Measurements from ENCODE around the gene MAP3K6. TPM values are rescaled to one million over a fixed set of nuclear protein-coding genes. Genes with fewer than 3 reads are reported as not detected.

The MAP3K6 gene
- total and polyA plus RNA-seq, 4 donors: 11.5 to 164 (median 87.6) TPM

DNA sequence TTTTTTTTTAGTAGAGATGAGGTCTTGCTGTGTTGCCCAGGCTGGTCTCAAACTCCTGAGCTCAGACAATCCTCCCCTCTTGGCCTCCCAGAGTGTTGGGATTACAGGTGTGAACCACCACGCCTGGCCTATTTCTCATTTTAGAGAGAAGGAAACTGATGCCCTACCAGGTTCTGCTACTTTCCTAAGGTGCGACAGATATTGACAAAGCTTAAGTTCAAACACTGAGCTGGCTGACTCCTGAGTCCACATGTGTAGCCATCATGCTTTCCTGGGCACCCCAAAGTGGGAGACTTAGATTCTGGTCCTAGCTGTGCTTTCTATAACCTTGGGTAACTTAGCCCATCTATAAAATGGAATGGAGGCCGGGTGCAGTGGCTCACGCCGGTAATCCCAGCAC, 49.9 kb downstream of the MAP3K6 start:
- WGBS, 2 donors: 87 to 89% methylated on average over 5 of the region's 5 CpGs
- no peak for ATAC-seq (ENCODE audit: low FRiP score)
- intact Hi-C loops (cut with DNase I): no loop called here

DNA sequence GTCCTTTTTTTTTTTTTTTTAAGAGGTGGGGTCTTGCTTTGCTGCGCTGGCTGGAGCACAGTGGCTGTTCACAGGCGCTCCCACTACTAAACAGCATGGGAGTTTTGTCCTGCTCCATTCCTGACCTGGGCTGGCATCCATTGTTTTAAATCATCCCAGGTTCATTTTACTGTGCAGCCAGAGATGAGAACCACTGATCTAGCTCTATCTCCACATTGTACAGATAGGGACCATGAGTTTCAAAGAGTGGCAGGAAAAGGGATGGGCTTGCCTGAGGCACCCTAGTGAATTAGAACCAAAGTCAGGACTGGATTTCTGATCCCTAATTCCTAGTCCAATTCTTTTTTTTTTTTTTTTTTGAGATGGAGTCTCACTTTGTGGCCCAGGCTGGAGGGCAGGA, 52.0 kb downstream of the MAP3K6 start:
- H3K9me3 ChIP-seq (ENCODE audit: control insufficient read depth, low read length): no peaks in the 10 kb centered on the region
- H3K27me3 ChIP-seq (ENCODE audit: control insufficient read depth in 1 of 2, insufficient read depth in 2 of 2, low read length in 1 of 2): no peaks in the 10 kb centered on the region
- H3K27ac ChIP-seq (ENCODE audit: low read depth in 1 of 2, low read length in 2 of 2): no peak overlapping the region
- no peaks in the 10 kb centered on the region for H3K4me1 ChIP-seq (ENCODE audit: control insufficient read depth in 1 of 2, insufficient read depth in 2 of 2, low read length in 2 of 2)
- DNase-seq (peak in 1 of 2 donors; percentile 13), ATAC-seq (ENCODE audit: low FRiP score) (no peak)
- intact Hi-C loops (cut with DNase I): no loop called here
- WGBS, 2 donors: 62 to 63% methylated on average over 2 of the region's 2 CpGs
- H3K4me3 ChIP-seq (ENCODE audit: low read length in 2 of 2): no peak overlapping the region
- H3K36me3 ChIP-seq (ENCODE audit: control insufficient read depth in 1 of 2, insufficient read depth in 2 of 2, low read length in 1 of 2): no peaks in the 10 kb centered on the region

More for the DNA sequence above, 49.9 kb downstream of the MAP3K6 start:
- Histone ChIP-seq H3K4me1 (ENCODE audit: control insufficient read depth in 1 of 2, insufficient read depth in 2 of 2, low read length in 2 of 2) (no peaks in the 10 kb centered on the region), H3K9me3 (ENCODE audit: control insufficient read depth, low read length) (no peaks in the 10 kb centered on the region), H3K4me3 (ENCODE audit: low read length in 2 of 2) (no peak overlapping the region), H3K36me3 (ENCODE audit: control insufficient read depth in 1 of 2, insufficient read depth in 2 of 2, low read length in 1 of 2) (no peaks in the 10 kb centered on the region), H3K27ac (ENCODE audit: low read depth in 1 of 2, low read length in 2 of 2) (no peak overlapping the region), H3K27me3 (ENCODE audit: control insufficient read depth in 1 of 2, insufficient read depth in 2 of 2, low read length in 1 of 2) (no peaks in the 10 kb centered on the region)
- no peak for DNase-seq

DNA sequence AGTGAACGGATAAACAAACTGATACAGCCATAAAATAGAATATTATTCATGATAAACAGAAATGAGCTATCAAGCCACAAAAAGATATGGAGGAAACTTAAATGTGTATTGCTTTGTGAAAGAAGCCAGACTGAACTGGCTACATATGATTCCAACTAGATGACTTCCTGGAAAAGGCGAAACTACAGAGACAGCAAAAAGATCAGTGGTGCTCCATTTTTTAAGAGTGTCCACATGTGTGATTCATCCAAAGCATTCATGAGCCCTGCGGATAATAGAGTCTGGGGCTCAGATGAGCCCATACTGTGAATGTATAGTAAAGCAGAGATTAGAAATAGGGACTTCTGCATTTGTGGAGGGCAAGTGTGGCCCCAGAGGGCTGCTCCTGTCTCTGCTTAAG, 52.6 kb downstream of the MAP3K6 start:
- H3K27ac ChIP-seq (ENCODE audit: low read depth in 1 of 2, low read length in 2 of 2): no peak overlapping the region
- ATAC-seq (ENCODE audit: low FRiP score) (no peak), DNase-seq (no peak)
- WGBS, 2 donors: 63 to 78% methylated on average over 3 of the region's 3 CpGs
- no peaks in the 10 kb centered on the region for H3K36me3 ChIP-seq (ENCODE audit: control insufficient read depth in 1 of 2, insufficient read depth in 2 of 2, low read length in 1 of 2)
- H3K9me3 ChIP-seq (ENCODE audit: control insufficient read depth, low read length): no peaks in the 10 kb centered on the region
- intact Hi-C loops (cut with DNase I): no loop called here
- no peak overlapping the region for H3K4me3 ChIP-seq (ENCODE audit: low read length in 2 of 2)
- no peaks in the 10 kb centered on the region for H3K27me3 ChIP-seq (ENCODE audit: control insufficient read depth in 1 of 2, insufficient read depth in 2 of 2, low read length in 1 of 2)
- H3K4me1 ChIP-seq (ENCODE audit: control insufficient read depth in 1 of 2, insufficient read depth in 2 of 2, low read length in 2 of 2): no peaks in the 10 kb centered on the region

DNA sequence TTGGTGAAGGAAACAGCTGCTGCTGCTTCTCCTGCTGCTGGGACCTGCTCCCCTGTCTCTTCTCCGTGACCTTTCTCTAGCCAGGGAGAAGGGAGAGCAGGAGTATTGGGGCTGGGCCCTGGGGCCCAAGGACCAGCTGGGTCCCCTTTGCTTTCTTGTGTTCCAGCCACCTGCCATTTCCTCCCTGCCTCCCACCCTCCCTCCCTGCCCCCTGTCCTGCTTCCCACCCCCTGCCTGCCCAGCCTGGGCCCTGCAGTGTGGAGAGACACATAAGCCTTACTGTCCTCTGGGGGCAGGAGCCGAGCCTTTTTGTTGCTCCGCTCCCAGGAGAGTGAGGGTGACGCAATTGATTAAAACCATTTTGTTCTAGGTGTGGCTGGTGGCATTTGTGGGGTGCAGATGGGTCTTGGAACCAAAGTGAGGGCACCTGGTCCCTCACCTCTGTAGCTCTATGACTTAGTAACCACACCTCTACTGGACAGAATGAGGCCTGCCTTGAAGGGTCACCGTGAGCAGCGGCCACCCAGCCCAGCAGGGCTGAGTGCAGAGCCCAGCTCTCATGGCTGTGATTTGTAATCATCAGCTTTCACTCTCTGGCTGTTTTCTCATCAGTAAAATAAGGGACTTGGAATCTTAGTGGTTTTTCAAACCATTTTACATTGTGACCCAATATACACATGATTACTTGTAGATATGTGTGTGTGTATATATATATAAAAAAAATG, 58.7 kb downstream of the MAP3K6 start:
- Histone ChIP-seq H3K9me3 (ENCODE audit: control insufficient read depth, low read length) (no peaks in the 10 kb centered on the region), H3K4me3 (ENCODE audit: low read length in 2 of 2) (no peak overlapping the region), H3K27me3 (ENCODE audit: control insufficient read depth in 1 of 2, insufficient read depth in 2 of 2, low read length in 1 of 2) (no peaks in the 10 kb centered on the region), H3K4me1 (ENCODE audit: control insufficient read depth in 1 of 2, insufficient read depth in 2 of 2, low read length in 2 of 2) (no peaks in the 10 kb centered on the region), H3K27ac (ENCODE audit: low read depth in 1 of 2, low read length in 2 of 2) (no peak overlapping the region), H3K36me3 (ENCODE audit: control insufficient read depth in 1 of 2, insufficient read depth in 2 of 2, low read length in 1 of 2) (peaks cover 0 to 2% of the 10 kb centered on the region in 2 donors)
- DNase-seq (no peak), ATAC-seq (ENCODE audit: low FRiP score) (no peak)
- intact Hi-C loops (cut with DNase I): no loop called here
- 81 to 84% methylated on average over 6 of the region's 6 CpGs for WGBS, 2 donors

DNA sequence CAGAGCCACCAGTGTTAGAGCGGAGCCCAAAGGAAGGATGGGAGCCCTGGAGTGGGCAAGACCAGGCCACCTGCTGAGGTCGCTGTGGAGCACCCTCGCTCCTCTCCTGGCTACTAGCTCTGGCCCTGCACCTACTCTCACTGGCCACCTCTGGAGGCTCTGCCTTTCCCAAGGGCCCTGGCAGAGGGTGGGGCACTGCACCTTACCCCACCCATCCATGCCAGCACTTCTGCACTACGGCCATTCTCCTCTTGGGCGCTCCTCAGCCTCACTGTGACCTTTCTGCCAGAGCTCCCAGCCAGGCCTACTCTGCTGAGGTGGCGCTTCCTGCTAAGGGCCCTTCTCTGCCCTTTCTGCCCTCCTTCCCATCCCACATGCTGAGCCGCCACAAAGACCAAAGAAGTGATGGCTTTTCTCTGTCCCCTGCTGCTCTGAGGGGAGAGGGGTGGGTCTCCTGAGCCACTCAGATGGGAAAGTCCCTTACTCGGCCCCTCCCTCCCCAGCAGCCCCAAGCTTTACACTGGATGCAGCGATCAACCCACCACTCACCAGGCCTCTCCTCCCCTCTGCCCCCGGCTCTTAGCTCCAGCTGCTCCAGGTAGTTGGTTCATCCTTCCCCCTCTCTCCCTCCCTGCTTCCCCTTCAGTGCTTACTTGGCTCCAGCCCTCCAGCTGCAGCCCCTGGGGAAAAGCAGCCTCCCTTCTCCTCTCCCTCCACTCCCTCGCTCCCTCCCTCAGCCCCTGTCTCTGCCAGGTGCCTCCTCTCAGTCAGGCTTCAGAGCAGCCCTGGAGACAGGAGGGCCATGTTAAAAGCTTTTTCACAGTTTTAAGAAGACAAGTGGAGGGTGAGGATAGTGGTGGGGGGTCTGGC, 59.6 kb downstream of the MAP3K6 start:
- no peak overlapping the region for H3K4me3 ChIP-seq (ENCODE audit: low read length in 2 of 2)
- H3K4me1 ChIP-seq (ENCODE audit: control insufficient read depth in 1 of 2, insufficient read depth in 2 of 2, low read length in 2 of 2): no peaks in the 10 kb centered on the region
- H3K36me3 ChIP-seq (ENCODE audit: control insufficient read depth in 1 of 2, insufficient read depth in 2 of 2, low read length in 1 of 2): peaks cover 0 to 2% of the 10 kb centered on the region in 2 donors
- no peak for DNase-seq
- 72 to 77% methylated on average over 11 of the region's 11 CpGs for WGBS, 2 donors
- H3K27ac ChIP-seq (ENCODE audit: low read depth in 1 of 2, low read length in 2 of 2): no peak overlapping the region
- ATAC-seq (ENCODE audit: low FRiP score): peak; percentile 45
- intact Hi-C loops (cut with DNase I): no loop called here
- H3K9me3 ChIP-seq (ENCODE audit: control insufficient read depth, low read length): no peaks in the 10 kb centered on the region
- no peaks in the 10 kb centered on the region for H3K27me3 ChIP-seq (ENCODE audit: control insufficient read depth in 1 of 2, insufficient read depth in 2 of 2, low read length in 1 of 2)

DNA sequence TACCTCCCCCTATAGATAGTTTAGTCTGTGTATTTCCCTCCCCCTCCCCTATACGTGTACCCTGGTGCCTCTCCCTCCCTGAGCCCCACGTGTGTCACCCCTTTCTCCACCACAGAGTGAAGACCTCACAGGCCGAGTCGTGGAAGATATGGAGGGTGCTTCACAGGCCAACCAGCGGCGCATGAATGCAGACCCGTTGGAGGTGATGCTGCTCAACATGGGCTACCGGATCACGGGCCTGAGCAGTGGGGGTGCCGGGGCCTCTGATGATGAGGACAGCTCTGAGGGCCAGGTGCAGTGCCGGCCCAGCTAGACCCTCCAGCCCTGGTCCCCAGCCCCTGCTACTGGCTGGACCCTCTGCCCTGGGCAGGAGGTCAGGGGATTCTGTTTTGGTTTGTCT, 60.7 kb downstream of the MAP3K6 start:
- H3K27ac ChIP-seq (ENCODE audit: low read depth in 1 of 2, low read length in 2 of 2): no peak overlapping the region
- no peaks in the 10 kb centered on the region for H3K9me3 ChIP-seq (ENCODE audit: control insufficient read depth, low read length)
- ATAC-seq (ENCODE audit: low FRiP score) (no peak), DNase-seq (no peak)
- H3K36me3 ChIP-seq (ENCODE audit: control insufficient read depth in 1 of 2, insufficient read depth in 2 of 2, low read length in 1 of 2): peaks cover 0 to 2% of the 10 kb centered on the region in 2 donors
- H3K4me1 ChIP-seq (ENCODE audit: control insufficient read depth in 1 of 2, insufficient read depth in 2 of 2, low read length in 2 of 2): no peaks in the 10 kb centered on the region
- 81 to 82% methylated on average over 11 of the region's 11 CpGs for WGBS, 2 donors
- no peak overlapping the region for H3K4me3 ChIP-seq (ENCODE audit: low read length in 2 of 2)
- intact Hi-C loops (cut with DNase I): no loop called here
- no peaks in the 10 kb centered on the region for H3K27me3 ChIP-seq (ENCODE audit: control insufficient read depth in 1 of 2, insufficient read depth in 2 of 2, low read length in 1 of 2)

Other genes starting within 250 kb of the MAP3K6 start
- 10 to 100 TPM; 17.6 to 24.9 TPM for gene SLC9A1, start 211.8 kb downstream of the MAP3K6 start, total RNA-seq
- 10 to 100 TPM in 1 of 2 donors, 1 to 10 TPM in 1; 4.5 to 10.1 TPM for gene SLC9A1, start 211.8 kb downstream of the MAP3K6 start, polyA plus RNA-seq
- gene WDTC1, start 132.3 kb downstream of the MAP3K6 start, total RNA-seq: 10 to 100 TPM; 34.0 to 38.5 TPM
- 10 to 100 TPM; 12.8 to 19.3 TPM for gene WDTC1, start 132.3 kb downstream of the MAP3K6 start, polyA plus RNA-seq
- 10 to 100 TPM; 27.4 to 32.4 TPM for gene TMEM222, start 44.8 kb downstream of the MAP3K6 start, total RNA-seq
- gene TMEM222, start 44.8 kb downstream of the MAP3K6 start, polyA plus RNA-seq: 10 to 100 TPM; 19.9 to 49.1 TPM
- 1 to 10 TPM; 1.8 to 3.7 TPM for gene SYTL1, start 24.9 kb downstream of the MAP3K6 start, total RNA-seq
- gene SYTL1, start 24.9 kb downstream of the MAP3K6 start, polyA plus RNA-seq: 1 to 10 TPM in 1 of 2 donors, under 1 TPM in 1; 0.75 to 1.2 TPM
- gene FCN3, start 7.9 kb upstream of the MAP3K6 start, total RNA-seq: 10 to 100 TPM in 1 of 2 donors, 1 to 10 TPM in 1; 2.7 to 11.5 TPM
- gene FCN3, start 7.9 kb upstream of the MAP3K6 start, polyA plus RNA-seq: under 1 TPM; 0.15 to 0.50 TPM
- not detected for gene CD164L2, start 16.4 kb upstream of the MAP3K6 start, total RNA-seq
- gene CD164L2, start 16.4 kb upstream of the MAP3K6 start, polyA plus RNA-seq: not detected
- under 1 TPM; 0.68 to 0.93 TPM for gene GPR3, start 25.7 kb upstream of the MAP3K6 start, total RNA-seq
- gene GPR3, start 25.7 kb upstream of the MAP3K6 start, polyA plus RNA-seq: under 1 TPM in 1 of 2 donors, not detected in 1; 0.20 TPM
- gene WASF2, start 123.2 kb upstream of the MAP3K6 start, total RNA-seq: 100 to 1,000 TPM; 155 to 164 TPM
- gene WASF2, start 123.2 kb upstream of the MAP3K6 start, polyA plus RNA-seq: 10 to 100 TPM; 27.2 to 47.4 TPM
- 10 to 100 TPM; 63.5 to 89.1 TPM for gene AHDC1, start 237.2 kb upstream of the MAP3K6 start, total RNA-seq
- gene AHDC1, start 237.2 kb upstream of the MAP3K6 start, polyA plus RNA-seq: 10 to 100 TPM in 1 of 2 donors, 1 to 10 TPM in 1; 7.8 to 23.9 TPM